H9 (cell line): ENCODE results near the gene HIRIP3. TPM values are rescaled to one million over a fixed set of nuclear protein-coding genes. Genes with fewer than 3 reads are reported as not detected.

Experiments used
- DNase-seq: peaks from one replicate; pipeline ENCODE4 v3.0.0-alpha.2; 2017
- H2AFZ ChIP-seq: one replicate; pipeline ENCODE4 v1.6.1; 2013; ENCODE audit warnings: mild to moderate bottlenecking, low read length, control low read depth, moderate library complexity
- H2AK5ac ChIP-seq: 2 replicates; pipeline ENCODE4 v1.6.1; 2013; ENCODE audit warnings: low read length, control low read depth, mixed read lengths; ENCODE audit not compliant: insufficient read length
- H2BK120ac ChIP-seq: one replicate; pipeline ENCODE4 v1.6.1; 2013; ENCODE audit warnings: low read depth, mild to moderate bottlenecking, low read length, control low read depth, inconsistent platforms; ENCODE audit not compliant: poor library complexity, severe bottlenecking
- H2BK12ac ChIP-seq: 2 replicates; pipeline ENCODE4 v1.6.1; 2013; ENCODE audit warnings: low read length, control low read depth, mixed read lengths, low read depth; ENCODE audit not compliant: insufficient read length
- H2BK15ac ChIP-seq: 2 replicates; pipeline ENCODE4 v1.6.1; 2013; ENCODE audit warnings: low read depth, low read length, control low read depth
- H2BK20ac ChIP-seq: one replicate; pipeline ENCODE4 v1.6.1; 2013; ENCODE audit warnings: low read depth, mild to moderate bottlenecking, low read length, control low read depth, inconsistent platforms; ENCODE audit not compliant: poor library complexity, severe bottlenecking
- H2BK5ac ChIP-seq: 2 replicates; pipeline ENCODE4 v1.6.1; 2013; ENCODE audit warnings: low read length, control low read depth, mixed read lengths; ENCODE audit not compliant: insufficient read length
- H3K14ac ChIP-seq: 2 replicates; pipeline ENCODE4 v1.6.1; 2013; ENCODE audit warnings: low read length, control low read depth; ENCODE audit not compliant: insufficient read depth
- H3K18ac ChIP-seq: 2 replicates; pipeline ENCODE4 v1.6.1; 2013; ENCODE audit warnings: low read depth, mild to moderate bottlenecking, mixed read lengths, low read length, control low read depth; ENCODE audit not compliant: insufficient read length
- H3K23ac ChIP-seq: 2 replicates; pipeline ENCODE4 v1.6.1; 2013; ENCODE audit warnings: low read length, control low read depth, mixed read lengths, low read depth; ENCODE audit not compliant: insufficient read length
- H3K23me2 ChIP-seq: 2 replicates; pipeline ENCODE4 v1.6.1; 2013; ENCODE audit warnings: low read depth, mild to moderate bottlenecking, mixed read lengths, low read length, control low read depth; ENCODE audit not compliant: insufficient read length, poor library complexity, severe bottlenecking
- H3K27ac ChIP-seq: 2 replicates; pipeline ENCODE4 v1.5.1; 2013; ENCODE audit warnings: low read length, control low read depth, mixed read lengths, low read depth; ENCODE audit not compliant: insufficient read length
- H3K27me3 ChIP-seq: 2 replicates; pipeline ENCODE4 v1.6.1; 2013; ENCODE audit warnings: low read length, control low read depth, inconsistent platforms; ENCODE audit not compliant: insufficient read depth
- H3K4ac ChIP-seq: 2 replicates; pipeline ENCODE4 v1.6.1; 2013; ENCODE audit warnings: low read depth, mild to moderate bottlenecking, control low read depth, inconsistent platforms, low read length, moderate library complexity
- H3K4me1 ChIP-seq: 2 replicates; pipeline ENCODE4 v1.6.1; 2013; ENCODE audit warnings: low read length, control low read depth, inconsistent platforms; ENCODE audit not compliant: insufficient read depth
- H3K4me2 ChIP-seq: 2 replicates; pipeline ENCODE4 v1.6.1; 2013; ENCODE audit warnings: low read length, control low read depth, mixed read lengths; ENCODE audit not compliant: insufficient read length, insufficient read depth
- H3K56ac ChIP-seq: 2 replicates; pipeline ENCODE4 v1.6.1; 2013; ENCODE audit warnings: low read depth, mild to moderate bottlenecking, mixed read lengths, low read length, control low read depth; ENCODE audit not compliant: insufficient read length
- H3K79me1 ChIP-seq: 2 replicates; pipeline ENCODE4 v1.6.1; 2013; ENCODE audit warnings: low read depth, mild to moderate bottlenecking, moderate library complexity, low read length, control low read depth, inconsistent platforms; ENCODE audit not compliant: insufficient read depth, poor library complexity, severe bottlenecking
- H3K79me2 ChIP-seq: 2 replicates; pipeline ENCODE4 v1.6.1; 2013; ENCODE audit warnings: low read length, control low read depth, inconsistent platforms; ENCODE audit not compliant: insufficient read depth
- H3K9ac ChIP-seq: 2 replicates; pipeline ENCODE4 v1.6.1; 2013; ENCODE audit warnings: low read length, control low read depth, mixed read lengths; ENCODE audit not compliant: insufficient read length; ENCODE audit errors: extremely low read depth
- H3K9me3 ChIP-seq: one replicate; pipeline ENCODE4 v1.6.1; 2013; ENCODE audit warnings: low read depth, low read length, inconsistent platforms; ENCODE audit not compliant: control insufficient read depth
- H3T11ph ChIP-seq: one replicate; pipeline ENCODE4 v1.6.1; 2013; ENCODE audit warnings: mild to moderate bottlenecking, low read length, control low read depth, inconsistent platforms
- H4K20me1 ChIP-seq: one replicate; pipeline ENCODE4 v1.6.1; 2013; ENCODE audit not compliant: control insufficient read depth, insufficient read length, insufficient read depth
- H4K5ac ChIP-seq: 2 replicates; pipeline ENCODE4 v1.6.1; 2013; ENCODE audit warnings: low read depth, mild to moderate bottlenecking, mixed read lengths, low read length, control low read depth; ENCODE audit not compliant: insufficient read length
- H4K8ac ChIP-seq: replicated peaks from 2 replicates; pipeline ENCODE4 v1.6.1; 2013; ENCODE audit warnings: low read length, control low read depth, mixed read lengths, low read depth; ENCODE audit not compliant: insufficient read length
- H4K91ac ChIP-seq: 2 replicates; pipeline ENCODE4 v1.6.1; 2013; ENCODE audit warnings: low read depth, mild to moderate bottlenecking, moderate library complexity, mixed read lengths, low read length, control low read depth; ENCODE audit not compliant: insufficient read length
- H3K27ac Mint-ChIP-seq, 3 experiments: 2 replicates in 2 of 3; 3 replicates in 1 of 3; pipeline ENCODE4 v1.8.0; 2020 to 2021; ENCODE audit warnings: mixed read lengths in 3 of 3, mild to moderate bottlenecking in 1 of 3, moderate library complexity in 1 of 3
- H3K27me3 Mint-ChIP-seq: 2 replicates; pipeline ENCODE4 v1.8.0; 2021; ENCODE audit warnings: low read depth, mild to moderate bottlenecking, moderate library complexity, mixed read lengths
- H3K36me3 Mint-ChIP-seq, 3 experiments: 2 replicates in 2 of 3; 3 replicates in 1 of 3; pipeline ENCODE4 v1.8.0; 2020 to 2021; ENCODE audit warnings: low read depth in 3 of 3, mixed read lengths in 3 of 3; ENCODE audit not compliant: insufficient read depth in 1 of 3
- H3K4me1 Mint-ChIP-seq, 2 experiments: 2 replicates each; pipeline ENCODE4 v1.8.0; 2020; ENCODE audit warnings: mixed read lengths in 2 of 2
- H3K4me3 Mint-ChIP-seq, 2 experiments: 2 replicates in 1 of 2; 3 replicates in 1 of 2; pipeline ENCODE4 v1.8.0; 2020 to 2021; ENCODE audit warnings: mild to moderate bottlenecking in 2 of 2, mixed read lengths in 2 of 2, moderate library complexity in 1 of 2
- H3K9me3 Mint-ChIP-seq, 2 experiments: 2 replicates in 1 of 2; 3 replicates in 1 of 2; pipeline ENCODE4 v1.8.0; 2020; ENCODE audit warnings: mild to moderate bottlenecking in 2 of 2, mixed read lengths in 2 of 2, moderate library complexity in 1 of 2
- WGBS: extraction: QIAGEN DNeasy Blood & Tissue Kit; methylation state at CpG from one replicate; pipeline ENCODE4 v1.1.7; 2013; ENCODE audit warnings: missing lambda C conversion rate, low lambda C conversion rate, mixed read lengths; ENCODE audit not compliant: insufficient read length; ENCODE audit errors: extremely low coverage; 5-methylcytosine and 5-hydroxymethylcytosine counted together
- total RNA-seq: library from RNA; stranded (reverse); gene quantifications from 2 replicates; pipeline ENCODE4 v1.2.1, GENCODE V29; 2021
- TF ChIP-seq, protein P1 (sequence below): fragments of 200-600 bp; sonication (generic); conservative IDR thresholded peaks from 3 replicates; pipeline ENCODE4 v1.8.0; 2021; ENCODE audit warnings: antibody characterized with exemption, mild to moderate bottlenecking

Gene HIRIP3
- total RNA-seq, 1 experiment from 2014 or later = 21.6 TPM

DNA sequence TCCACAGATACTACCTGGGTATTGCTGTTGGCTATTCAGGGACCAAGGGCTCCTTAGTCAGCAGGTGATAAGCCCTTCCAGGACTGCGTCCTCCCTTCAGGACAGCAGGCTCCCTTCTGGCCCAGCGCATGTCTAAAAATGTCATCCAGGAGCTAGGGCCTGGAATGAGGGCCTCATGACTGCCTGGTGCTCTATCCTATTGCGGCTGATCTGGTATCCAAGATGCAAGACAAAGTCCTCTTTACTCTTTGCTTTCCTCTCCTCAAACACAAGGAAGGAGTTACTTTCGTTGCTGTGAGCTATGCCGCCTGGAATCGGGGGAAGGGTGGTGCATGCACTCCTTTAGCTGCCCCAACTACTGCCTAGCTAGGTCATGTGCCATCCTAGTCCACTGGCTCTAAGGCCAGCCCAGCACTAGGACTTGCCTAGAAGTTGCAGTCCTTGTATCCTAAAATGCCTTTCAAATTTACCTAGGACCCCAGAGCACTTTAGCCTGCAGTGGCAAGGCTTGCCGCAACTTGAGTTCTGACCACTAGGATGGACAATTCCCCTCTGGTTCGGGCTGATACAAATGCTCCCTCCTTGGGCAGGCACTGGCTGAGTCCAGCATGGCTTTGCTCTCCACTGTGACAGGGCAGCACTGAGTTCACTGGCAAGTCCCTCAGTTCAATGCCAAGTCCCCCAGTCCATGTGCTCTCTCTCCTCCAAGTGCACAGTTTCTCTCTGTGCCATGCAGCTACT, 43.6 kb downstream of the HIRIP3 start:
- H3K27ac ChIP-seq = no peak overlapping the region
- H2BK12ac ChIP-seq = no peak overlapping the region
- Mint-ChIP-seq H3K27me3 (no peaks in the 10 kb centered on the region), H3K36me3 (no peaks in the 10 kb centered on the region), H3K9me3 (no peaks in the 10 kb centered on the region), H3K27ac (no peak overlapping the region; a peak in 1 of 7 replicates), H3K4me3 (no peak overlapping the region), H3K4me1 (peaks cover 8 to 10% of the 10 kb centered on the region in 2 experiments; a peak in 3 of 4 replicates)
- no peaks in the 10 kb centered on the region for H4K20me1 ChIP-seq
- no peak overlapping the region for H4K5ac ChIP-seq
- peak; percentile 54 for DNase-seq
- no peak overlapping the region for H3K18ac ChIP-seq
- no CpG with 5 or more reads among the region's 8 CpGs for WGBS
- H2BK15ac ChIP-seq = no peak overlapping the region
- H3K23me2 ChIP-seq = no peaks in the 10 kb centered on the region
- no peak overlapping the region for H2AK5ac ChIP-seq
- H2BK20ac ChIP-seq = no peak overlapping the region
- no peak overlapping the region for H3K4ac ChIP-seq
- no peak overlapping the region for H2AFZ ChIP-seq
- no peak overlapping the region for H3K56ac ChIP-seq
- H3K9me3 ChIP-seq = no peaks in the 10 kb centered on the region
- H4K8ac ChIP-seq = no peak overlapping the region
- no peak overlapping the region for H2BK120ac ChIP-seq
- H3K79me1 ChIP-seq = no peaks in the 10 kb centered on the region
- TF ChIP-seq, protein P1, sequence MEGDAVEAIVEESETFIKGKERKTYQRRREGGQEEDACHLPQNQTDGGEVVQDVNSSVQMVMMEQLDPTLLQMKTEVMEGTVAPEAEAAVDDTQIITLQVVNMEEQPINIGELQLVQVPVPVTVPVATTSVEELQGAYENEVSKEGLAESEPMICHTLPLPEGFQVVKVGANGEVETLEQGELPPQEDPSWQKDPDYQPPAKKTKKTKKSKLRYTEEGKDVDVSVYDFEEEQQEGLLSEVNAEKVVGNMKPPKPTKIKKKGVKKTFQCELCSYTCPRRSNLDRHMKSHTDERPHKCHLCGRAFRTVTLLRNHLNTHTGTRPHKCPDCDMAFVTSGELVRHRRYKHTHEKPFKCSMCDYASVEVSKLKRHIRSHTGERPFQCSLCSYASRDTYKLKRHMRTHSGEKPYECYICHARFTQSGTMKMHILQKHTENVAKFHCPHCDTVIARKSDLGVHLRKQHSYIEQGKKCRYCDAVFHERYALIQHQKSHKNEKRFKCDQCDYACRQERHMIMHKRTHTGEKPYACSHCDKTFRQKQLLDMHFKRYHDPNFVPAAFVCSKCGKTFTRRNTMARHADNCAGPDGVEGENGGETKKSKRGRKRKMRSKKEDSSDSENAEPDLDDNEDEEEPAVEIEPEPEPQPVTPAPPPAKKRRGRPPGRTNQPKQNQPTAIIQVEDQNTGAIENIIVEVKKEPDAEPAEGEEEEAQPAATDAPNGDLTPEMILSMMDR = peak; percentile 49
- H3K14ac ChIP-seq = no peak overlapping the region
- no peak overlapping the region for H2BK5ac ChIP-seq
- no peak overlapping the region for H3K9ac ChIP-seq
- H3K79me2 ChIP-seq = no peaks in the 10 kb centered on the region
- H3K23ac ChIP-seq = no peak overlapping the region
- no peaks in the 10 kb centered on the region for H3K27me3 ChIP-seq
- no peak overlapping the region for H4K91ac ChIP-seq
- H3K4me2 ChIP-seq = no peak overlapping the region
- no peak overlapping the region for H3T11ph ChIP-seq
- peaks cover 4% of the 10 kb centered on the region; the same call in 1 of the 2 replicates for H3K4me1 ChIP-seq
